OCI-LY1 (cell line): ENCODE data around the gene RAI14.

ENCODE experiments used
- H2AFZ ChIP-seq: fragments of 200-600 bp; sonication (generic), shearing (Covaris generic); 2 replicates; pipeline ENCODE4 v1.6.0; 2014; ENCODE audit warnings: antibody characterized with exemption, mild to moderate bottlenecking, low read length
- H3F3A ChIP-seq: fragments of 200-600 bp; sonication (generic), shearing (Covaris generic); 2 replicates; pipeline ENCODE4 v1.6.0; 2014; ENCODE audit warnings: mild to moderate bottlenecking, antibody characterized with exemption, low read length, moderate library complexity; ENCODE audit not compliant: insufficient read depth
- H3K27ac ChIP-seq: fragments of 200-600 bp; sonication (generic); 2 replicates; pipeline ENCODE4 v1.5.1; 2014; ENCODE audit warnings: low read length, mixed run types, mild to moderate bottlenecking, low read depth; ENCODE audit not compliant: poor library complexity, severe bottlenecking
- H3K27me3 ChIP-seq: fragments of 200-600 bp; sonication (generic); 2 replicates; pipeline ENCODE4 v1.6.0; 2014; ENCODE audit warnings: antibody characterized with exemption, mild to moderate bottlenecking, low read length, moderate library complexity; ENCODE audit not compliant: insufficient read depth
- H3K36me3 ChIP-seq: fragments of 200-600 bp; sonication (generic); 2 replicates; pipeline ENCODE4 v1.6.1; 2014; ENCODE audit warnings: mild to moderate bottlenecking, antibody characterized with exemption, low read length, moderate library complexity, mixed read lengths; ENCODE audit not compliant: insufficient read depth
- H3K4me1 ChIP-seq: fragments of 200-600 bp; sonication (generic); 2 replicates; pipeline ENCODE4 v1.5.1; 2014; ENCODE audit warnings: mild to moderate bottlenecking, low read length, moderate library complexity; ENCODE audit not compliant: insufficient read depth, severe bottlenecking
- H3K4me2 ChIP-seq: fragments of 200-600 bp; sonication (generic), shearing (Covaris generic); 2 replicates; pipeline ENCODE4 v1.6.1; 2014; ENCODE audit warnings: low read length
- H3K4me3 ChIP-seq: fragments of 200-600 bp; sonication (generic); 2 replicates; pipeline ENCODE4 v1.5.1; 2014; ENCODE audit warnings: low read length, low read depth, mild to moderate bottlenecking, mixed read lengths; ENCODE audit not compliant: poor library complexity, severe bottlenecking
- H3K79me2 ChIP-seq: fragments of 200-600 bp; shearing (Covaris generic); 2 replicates; pipeline ENCODE4 v1.6.1; 2016; ENCODE audit warnings: mixed run types, low read length, mixed read lengths; ENCODE audit not compliant: insufficient read depth
- H3K9ac ChIP-seq: fragments of 200-600 bp; sonication (generic), shearing (Covaris generic); 2 replicates; pipeline ENCODE4 v1.6.1; 2014; ENCODE audit warnings: mild to moderate bottlenecking, low read length, mixed read lengths
- H3K9me2 ChIP-seq: fragments of 200-600 bp; sonication (generic), shearing (Covaris generic); 2 replicates; pipeline ENCODE4 v1.6.1; 2014; ENCODE audit warnings: low read depth, mild to moderate bottlenecking, low read length, mixed read lengths
- H3K9me3 ChIP-seq: fragments of 200-600 bp; shearing (Covaris generic); 2 replicates; pipeline ENCODE4 v1.6.1; 2014; ENCODE audit warnings: low read length, mixed read lengths
- H4K20me1 ChIP-seq: fragments of 200-600 bp; sonication (generic), shearing (Covaris generic); 2 replicates; pipeline ENCODE4 v1.6.0; 2016; ENCODE audit warnings: mild to moderate bottlenecking, low read length; ENCODE audit not compliant: insufficient read depth
- CTCF ChIP-seq: fragments of 200-600 bp; sonication (generic), shearing (Covaris generic); IDR thresholded peaks from 2 replicates; pipeline ENCODE4 v1.5.1; 2017; ENCODE audit warnings: mild to moderate bottlenecking, antibody characterized with exemption, low read length, moderate library complexity, mixed read lengths
- EZH2 ChIP-seq: fragments of 200-600 bp; sonication (generic), shearing (Covaris generic); IDR thresholded peaks from 2 replicates; pipeline ENCODE4 v1.8.0; 2017; ENCODE audit warnings: borderline replicate concordance, mixed run types, mild to moderate bottlenecking, antibody characterized with exemption, low read length, moderate library complexity, mixed read lengths

The RAI14 gene

GRCh38 chr5:34831303-34831702 is 175.2 kb downstream of the RAI14 start:
- Histone ChIP-seq H3K36me3 (no peaks in the 10 kb centered on the region), H4K20me1 (no peaks in the 10 kb centered on the region), H3K4me1 (no peaks in the 10 kb centered on the region), H2AFZ (no peak overlapping the region), H3K4me2 (no peak overlapping the region), H3K27me3 (peaks cover 5% of the 10 kb centered on the region; the same call in 1 of the 2 replicates), H3K79me2 (no peaks in the 10 kb centered on the region), H3K9me3 (no peaks in the 10 kb centered on the region), H3K27ac (no peak overlapping the region), H3K9ac (no peak overlapping the region), H3K4me3 (no peak overlapping the region), H3K9me2 (no peaks in the 10 kb centered on the region), H3F3A (no peaks in the 10 kb centered on the region)
- TF ChIP-seq CTCF = no peak
- no peak for TF ChIP-seq EZH2

- Histone ChIP-seq H3K9ac (no peak overlapping the region), H3K27me3 (peaks cover 4% of the 10 kb centered on the region; the same call in 1 of the 2 replicates), H3K79me2 (no peaks in the 10 kb centered on the region), H4K20me1 (no peaks in the 10 kb centered on the region), H2AFZ (no peak overlapping the region), H3K4me1 (no peaks in the 10 kb centered on the region), H3K36me3 (no peaks in the 10 kb centered on the region), H3K4me2 (no peak overlapping the region), H3K27ac (no peak overlapping the region), H3K9me3 (no peaks in the 10 kb centered on the region), H3F3A (no peaks in the 10 kb centered on the region), H3K4me3 (no peak overlapping the region), H3K9me2 (no peaks in the 10 kb centered on the region)
- no peak for TF ChIP-seq EZH2
- TF ChIP-seq CTCF = no peak
Measured at GRCh38 chr5:34832568-34832967, 176.4 kb downstream of the RAI14 start.

GRCh38 chr5:34833090-34833489 is 177.0 kb downstream of the RAI14 start:
- no peaks in the 10 kb centered on the region for H3F3A ChIP-seq
- TF ChIP-seq CTCF (no peak), EZH2 (no peak)
- no peak overlapping the region for H3K4me2 ChIP-seq
- H3K27me3 ChIP-seq = no peaks in the 10 kb centered on the region; the same call in 1 of the 2 replicates
- no peak overlapping the region for H3K27ac ChIP-seq
- no peaks in the 10 kb centered on the region for H4K20me1 ChIP-seq
- no peaks in the 10 kb centered on the region for H3K79me2 ChIP-seq
- no peaks in the 10 kb centered on the region for H3K9me2 ChIP-seq
- no peaks in the 10 kb centered on the region for H3K4me1 ChIP-seq
- H2AFZ ChIP-seq = no peak overlapping the region
- H3K9me3 ChIP-seq = no peaks in the 10 kb centered on the region
- no peak overlapping the region for H3K9ac ChIP-seq
- no peaks in the 10 kb centered on the region for H3K36me3 ChIP-seq
- no peak overlapping the region for H3K4me3 ChIP-seq
